Spinal cord (tissue), 10 donors: Measurements from ENCODE around the gene PAM. TPM values are rescaled to one million over a fixed set of nuclear protein-coding genes. Genes with fewer than 3 reads are reported as not detected.

Experiments
- DNase-seq, 6 donors: peaks; one replicate each; pipeline versions ENCODE4 v3.0.0 to v3.0.0-alpha.2; 2013 to 2015; ENCODE audit warnings: low spot score in 6 of 6, low read depth in 4 of 6
- H3K27ac ChIP-seq: one replicate; pipeline ENCODE4 v1.5.1; 2013; ENCODE audit warnings: low read depth, low read length, control low read depth
- H3K27me3 ChIP-seq: one replicate; pipeline ENCODE4 v1.6.1; 2013; ENCODE audit warnings: low read length; ENCODE audit not compliant: control insufficient read depth, insufficient read depth
- H3K36me3 ChIP-seq: one replicate; pipeline ENCODE4 v1.6.1; 2013; ENCODE audit warnings: low read length; ENCODE audit not compliant: control insufficient read depth, insufficient read depth
- H3K4me1 ChIP-seq: one replicate; pipeline ENCODE4 v1.6.1; 2013; ENCODE audit warnings: low read length; ENCODE audit not compliant: control insufficient read depth, insufficient read depth
- H3K4me3 ChIP-seq: one replicate; pipeline ENCODE4 v1.5.1; 2013; ENCODE audit warnings: low read depth, low read length, control low read depth
- H3K9me3 ChIP-seq: one replicate; pipeline ENCODE4 v1.6.1; 2013; ENCODE audit warnings: low read length; ENCODE audit not compliant: control insufficient read depth, insufficient read depth
- WGBS: methylation state at CpG from one replicate; pipeline ENCODE4 v1.1.5; 2013; ENCODE audit warnings: missing lambda C conversion rate; ENCODE audit not compliant: insufficient coverage; 5-methylcytosine and 5-hydroxymethylcytosine counted together
- polyA plus RNA-seq, 2 donors: library from polyadenylated mRNA; unstranded; fragments of 120-200 nt; gene quantifications; one replicate each; pipeline ENCODE4 v1.2.1, GENCODE V29; 2013; ENCODE audit not compliant: insufficient read length in 2 of 2
- total RNA-seq, 2 donors: library from RNA; depleted of rRNA in 1 of 2; stranded (reverse); fragments of 120-200 nt in 1 of 2; fragments of >200 nt in 1 of 2; gene quantifications; one replicate each; pipeline versions ENCODE4 v1.2.3 to v1.2.4, GENCODE V29; 2013 to 2014
- donor health status: healthy.

The PAM gene
- total and polyA plus RNA-seq, 4 donors = 127 to 201 (median 172) TPM

DNA sequence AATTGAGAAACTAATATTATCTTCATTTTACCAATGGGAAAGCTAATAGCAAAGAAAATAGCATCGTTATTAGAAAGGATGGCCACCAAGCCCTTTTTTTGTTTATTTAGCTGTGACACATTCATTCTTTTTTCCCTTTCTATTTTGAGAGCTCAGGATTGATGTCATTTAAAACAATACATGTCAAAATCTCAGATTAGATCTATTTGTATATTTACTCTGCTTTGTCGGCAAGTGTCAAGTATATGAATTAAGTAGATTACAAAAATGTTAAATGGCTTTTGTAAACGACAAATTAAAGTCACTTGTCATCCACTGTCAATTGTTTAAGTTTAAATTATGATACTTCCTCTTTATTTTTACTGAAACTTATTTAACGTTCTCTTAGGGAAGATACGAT lies 118.9 kb downstream of the PAM start:
- Histone ChIP-seq H3K27ac (no peak overlapping the region), H3K4me1 (no peaks in the 10 kb centered on the region), H3K4me3 (no peak overlapping the region), H3K36me3 (no peaks in the 10 kb centered on the region), H3K9me3 (no peaks in the 10 kb centered on the region), H3K27me3 (no peaks in the 10 kb centered on the region)
- no peak for DNase-seq
- no CpG with 5 or more reads among the region's 5 CpGs for WGBS

DNA sequence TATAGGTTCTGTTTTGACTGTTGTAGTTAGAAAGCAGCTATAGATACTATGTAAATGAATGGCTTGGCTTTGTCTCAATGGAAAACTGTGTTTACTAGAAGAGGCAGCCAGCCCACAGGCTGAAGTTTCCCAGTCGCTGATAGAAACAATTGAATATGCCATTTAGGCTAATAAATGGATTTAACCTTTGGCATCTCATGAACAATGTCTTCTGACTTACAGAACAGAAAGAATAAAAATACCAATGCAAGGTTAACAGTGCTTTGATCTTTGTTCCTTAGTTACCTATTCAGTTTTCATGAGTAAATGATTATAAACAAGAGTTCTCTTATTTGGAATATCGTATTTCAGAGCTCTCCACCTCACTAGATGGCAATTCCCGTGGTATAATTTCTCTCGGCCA lies 120.6 kb downstream of the PAM start:
- Histone ChIP-seq H3K4me3 (no peak overlapping the region), H3K27me3 (no peaks in the 10 kb centered on the region), H3K36me3 (no peaks in the 10 kb centered on the region), H3K9me3 (no peaks in the 10 kb centered on the region), H3K4me1 (no peaks in the 10 kb centered on the region), H3K27ac (no peak overlapping the region)
- DNase-seq = peak in 2 of 6 donors; percentile 51 to 59
- 45% methylated on average over 2 of the region's 4 CpGs for WGBS

DNA sequence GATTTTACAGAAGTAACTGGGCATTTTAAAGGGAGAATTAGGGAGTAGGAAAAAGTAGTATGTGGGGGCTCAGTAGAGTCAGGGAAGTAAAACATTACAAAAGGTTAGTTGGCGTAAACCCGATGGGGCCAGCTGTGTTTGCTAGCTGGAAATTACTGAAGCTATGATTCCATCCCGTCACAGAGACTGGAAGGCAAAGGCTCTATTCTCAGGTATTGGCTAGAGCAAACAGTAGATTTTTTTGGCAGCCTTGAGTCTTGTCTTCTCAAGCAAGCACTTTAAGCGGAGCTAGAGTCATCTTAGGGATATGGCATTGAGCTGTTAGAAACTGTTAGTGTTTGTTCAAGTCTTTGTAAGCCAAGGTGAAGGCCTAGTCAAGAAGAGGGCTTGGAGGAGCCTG lies 121.5 kb downstream of the PAM start:
- no peaks in the 10 kb centered on the region for H3K9me3 ChIP-seq
- H3K36me3 ChIP-seq = no peaks in the 10 kb centered on the region
- no peak overlapping the region for H3K4me3 ChIP-seq
- H3K27me3 ChIP-seq = no peaks in the 10 kb centered on the region
- WGBS = 81% methylated on average over 4 of the region's 4 CpGs
- no peaks in the 10 kb centered on the region for H3K4me1 ChIP-seq
- no peak overlapping the region for H3K27ac ChIP-seq
- DNase-seq = no peak

DNA sequence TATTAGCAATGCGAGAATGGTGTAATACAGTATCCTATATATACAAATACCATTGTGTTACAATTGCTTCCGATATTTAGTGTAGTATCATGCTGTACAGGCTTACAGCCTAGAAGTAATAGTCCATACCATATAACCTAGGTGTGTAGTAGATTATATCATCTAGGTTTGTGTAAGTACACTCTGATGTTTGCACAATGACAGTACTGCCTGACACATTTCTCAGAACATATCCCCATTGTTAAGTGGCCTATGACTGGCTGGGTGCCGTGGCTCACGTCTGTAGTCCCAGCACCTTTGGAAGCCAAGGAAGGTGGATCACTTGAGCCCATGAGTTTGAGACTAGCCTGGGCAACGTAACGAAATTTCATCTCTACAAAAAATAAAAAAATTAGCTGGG lies 124.6 kb downstream of the PAM start:
- Histone ChIP-seq H3K4me1 (no peaks in the 10 kb centered on the region), H3K27me3 (no peaks in the 10 kb centered on the region), H3K4me3 (no peak overlapping the region), H3K36me3 (no peaks in the 10 kb centered on the region), H3K9me3 (no peaks in the 10 kb centered on the region), H3K27ac (no peak overlapping the region)
- 100% methylated on average over 2 of the region's 6 CpGs for WGBS
- no peak for DNase-seq

DNA sequence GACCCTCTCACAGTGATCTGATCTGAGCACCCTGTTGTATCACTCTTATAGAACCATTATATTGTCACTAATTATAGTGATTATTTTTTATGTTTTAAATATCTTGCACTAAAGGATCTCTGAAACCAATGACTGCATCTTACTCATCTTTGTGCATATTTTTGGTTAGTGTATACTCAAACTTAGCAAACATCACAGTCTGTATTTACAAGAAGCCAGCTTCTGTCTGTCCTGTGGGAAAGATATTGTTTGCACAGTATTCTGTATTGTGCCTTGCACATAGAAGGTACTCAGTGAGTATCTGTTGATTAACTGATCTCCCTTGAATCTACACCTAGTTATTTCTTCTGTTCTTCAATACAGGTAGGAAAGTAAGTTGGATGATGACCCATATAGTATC lies 131.5 kb downstream of the PAM start:
- H3K4me1 ChIP-seq = no peaks in the 10 kb centered on the region
- no peak overlapping the region for H3K4me3 ChIP-seq
- H3K27ac ChIP-seq = no peak overlapping the region
- no peak for DNase-seq
- no peaks in the 10 kb centered on the region for H3K9me3 ChIP-seq
- no peaks in the 10 kb centered on the region for H3K36me3 ChIP-seq
- H3K27me3 ChIP-seq = no peaks in the 10 kb centered on the region

DNA sequence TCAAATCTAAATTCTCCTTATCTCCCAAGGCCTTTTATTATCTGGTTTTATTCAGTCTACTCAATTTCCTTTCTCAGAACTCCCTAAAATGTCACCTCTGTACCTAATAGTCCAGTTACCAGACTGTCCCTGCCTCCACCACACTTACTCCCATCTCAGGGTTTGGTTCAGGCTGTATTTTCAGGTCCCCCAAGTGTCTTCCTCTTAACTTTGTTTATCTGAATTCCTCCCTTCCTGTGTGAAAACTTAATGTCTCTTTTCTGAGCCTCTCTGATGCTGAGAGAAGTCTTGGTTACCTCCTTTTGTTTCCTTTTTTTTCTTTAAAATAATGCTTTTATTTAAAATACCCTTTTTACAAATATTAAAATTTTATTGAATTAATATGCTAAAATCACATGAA lies 133.4 kb downstream of the PAM start:
- Histone ChIP-seq H3K4me3 (no peak overlapping the region), H3K36me3 (no peaks in the 10 kb centered on the region), H3K27me3 (no peaks in the 10 kb centered on the region), H3K27ac (no peak overlapping the region), H3K9me3 (no peaks in the 10 kb centered on the region), H3K4me1 (no peaks in the 10 kb centered on the region)
- no peak for DNase-seq

DNA sequence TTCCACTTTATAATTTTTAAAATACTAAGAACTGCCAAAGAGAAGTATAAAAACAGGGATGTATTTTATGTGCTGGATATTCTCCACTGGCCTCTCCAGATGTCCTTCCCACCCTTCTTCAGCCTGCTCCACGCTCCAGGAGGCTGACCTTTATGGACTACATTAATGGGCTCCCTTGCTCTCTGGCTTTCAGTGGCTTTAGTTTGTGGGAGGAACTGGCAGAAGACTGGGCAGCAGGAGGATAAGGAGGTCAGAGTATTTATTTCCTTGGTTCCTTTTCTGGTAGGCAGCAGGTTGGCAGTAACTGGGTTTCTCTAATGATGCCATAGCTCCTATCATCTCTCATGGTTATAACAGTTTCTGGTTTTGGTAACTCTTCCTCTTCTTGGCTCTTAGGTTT lies 133.9 kb downstream of the PAM start:
- WGBS = no CpG with 5 or more reads among the region's 1 CpG
- DNase-seq = no peak
- H3K4me3 ChIP-seq = no peak overlapping the region
- no peaks in the 10 kb centered on the region for H3K9me3 ChIP-seq
- H3K36me3 ChIP-seq = no peaks in the 10 kb centered on the region
- no peak overlapping the region for H3K27ac ChIP-seq
- H3K4me1 ChIP-seq = no peaks in the 10 kb centered on the region
- H3K27me3 ChIP-seq = no peaks in the 10 kb centered on the region

DNA sequence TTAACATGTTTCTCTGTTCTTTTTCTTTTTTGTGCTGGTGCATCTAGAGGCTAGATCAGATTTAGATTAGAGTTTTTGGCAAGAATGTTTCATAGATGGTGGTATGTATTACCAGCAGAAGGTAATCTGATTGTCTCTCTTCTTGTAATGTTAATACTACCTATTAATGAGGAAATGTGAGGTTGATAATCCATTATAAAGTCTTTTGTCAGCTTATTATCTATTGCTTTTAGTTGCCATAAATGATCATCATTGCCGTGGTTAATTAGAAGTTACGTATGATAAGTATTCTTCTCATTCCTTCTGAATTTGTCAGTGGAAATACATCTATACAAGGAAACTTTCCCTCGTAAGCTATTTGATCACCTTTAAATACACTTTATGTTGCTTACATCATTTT lies 135.0 kb downstream of the PAM start:
- H3K27me3 ChIP-seq = no peaks in the 10 kb centered on the region
- H3K36me3 ChIP-seq = no peaks in the 10 kb centered on the region
- no peaks in the 10 kb centered on the region for H3K9me3 ChIP-seq
- WGBS = no CpG with 5 or more reads among the region's 3 CpGs
- H3K4me1 ChIP-seq = no peaks in the 10 kb centered on the region
- H3K4me3 ChIP-seq = no peak overlapping the region
- DNase-seq = no peak
- H3K27ac ChIP-seq = no peak overlapping the region

DNA sequence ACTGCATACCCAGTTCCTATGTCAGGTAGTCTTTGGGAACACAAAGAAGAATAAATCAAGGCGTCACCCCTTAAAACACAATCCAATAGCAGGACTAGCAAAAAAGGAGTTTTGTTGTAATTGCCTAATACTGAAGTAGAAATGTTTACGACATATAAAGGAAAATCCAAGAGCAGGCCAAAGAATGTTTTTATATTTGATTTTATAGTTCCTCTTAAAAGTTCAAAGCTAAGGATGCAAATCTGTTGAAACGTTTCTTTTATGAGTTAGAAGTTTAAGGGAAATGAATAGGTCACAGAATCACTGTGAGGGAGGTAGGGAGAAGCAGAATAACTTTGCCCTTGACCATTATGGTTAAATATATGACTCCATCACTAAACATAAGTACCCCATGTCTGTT lies 136.1 kb downstream of the PAM start:
- H3K27me3 ChIP-seq = no peaks in the 10 kb centered on the region
- no peaks in the 10 kb centered on the region for H3K36me3 ChIP-seq
- WGBS = no CpG with 5 or more reads among the region's 3 CpGs
- no peak overlapping the region for H3K4me3 ChIP-seq
- no peak for DNase-seq
- no peaks in the 10 kb centered on the region for H3K4me1 ChIP-seq
- no peaks in the 10 kb centered on the region for H3K9me3 ChIP-seq
- no peak overlapping the region for H3K27ac ChIP-seq

DNA sequence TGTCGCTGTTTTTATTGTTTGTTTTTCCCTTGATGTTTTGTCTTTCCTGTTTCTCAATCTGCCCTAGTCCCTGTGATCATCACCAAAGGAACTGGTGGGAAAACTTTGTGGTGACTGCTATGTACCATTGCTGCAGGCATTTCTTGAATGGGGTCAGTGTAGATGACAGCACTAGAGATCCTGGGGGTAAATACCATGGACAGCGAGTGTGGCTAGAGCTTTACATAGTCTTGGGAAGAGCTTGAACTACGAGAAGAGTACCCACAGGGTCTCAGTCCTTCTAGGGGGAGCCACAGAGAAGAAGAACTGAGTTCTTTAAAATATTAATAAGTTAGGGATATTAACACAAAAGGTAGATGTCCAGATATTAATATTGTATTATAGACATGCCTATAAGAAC lies 138.8 kb downstream of the PAM start:
- no peak for DNase-seq
- no peak overlapping the region for H3K4me3 ChIP-seq
- H3K27ac ChIP-seq = no peak overlapping the region
- no peaks in the 10 kb centered on the region for H3K9me3 ChIP-seq
- no peaks in the 10 kb centered on the region for H3K4me1 ChIP-seq
- no peaks in the 10 kb centered on the region for H3K27me3 ChIP-seq
- H3K36me3 ChIP-seq = no peaks in the 10 kb centered on the region
- 100% methylated on average over 1 of the region's 3 CpGs for WGBS

DNA sequence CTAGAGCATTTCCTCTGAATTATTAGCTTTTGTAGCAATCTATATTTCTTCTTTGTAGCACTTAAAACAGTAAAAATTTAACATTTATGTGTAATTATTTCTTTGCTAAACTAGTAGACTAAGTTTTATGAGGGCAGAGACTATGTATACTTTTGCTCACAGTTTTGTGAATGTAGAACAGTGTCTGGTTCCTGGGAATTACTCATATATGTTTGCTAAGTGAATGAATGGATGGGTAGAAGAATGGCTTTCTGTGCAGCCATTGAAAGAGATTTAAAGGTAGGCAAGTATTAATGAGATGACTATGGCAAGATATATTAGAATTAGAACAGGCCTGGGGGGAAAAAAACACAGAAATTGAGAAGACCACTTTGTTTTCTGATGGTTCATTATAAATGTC lies 140.1 kb downstream of the PAM start:
- Histone ChIP-seq H3K27me3 (no peaks in the 10 kb centered on the region), H3K9me3 (no peaks in the 10 kb centered on the region), H3K4me3 (no peak overlapping the region), H3K4me1 (no peaks in the 10 kb centered on the region), H3K36me3 (no peaks in the 10 kb centered on the region), H3K27ac (no peak overlapping the region)
- no peak for DNase-seq
